Activated gamma-delta T cell treated with anti-CD3 and anti-CD28 coated beads, Interleukin-2, amount 50 U/mL, for 16 hours (primary cell): ENCODE measurements around the gene FOXP4.
A peak's percentile ranks its signal among the peaks of the same experiment; 100 is the strongest.
"Not testable (repeated sequence)": the region's sequence is repeated elsewhere in the genome, so short reads cannot be mapped to it uniquely, and the experiment has no call there.

Experiments
- DNase-seq: peaks from one replicate; pipeline ENCODE4 v3.0.0-alpha.2; 2020; ENCODE audit warnings: low read depth

FOXP4 gene

GRCh38 chr6:41599015-41599851, 53.1 kb downstream of the FOXP4 start:
- no peak for DNase-seq

DNA sequence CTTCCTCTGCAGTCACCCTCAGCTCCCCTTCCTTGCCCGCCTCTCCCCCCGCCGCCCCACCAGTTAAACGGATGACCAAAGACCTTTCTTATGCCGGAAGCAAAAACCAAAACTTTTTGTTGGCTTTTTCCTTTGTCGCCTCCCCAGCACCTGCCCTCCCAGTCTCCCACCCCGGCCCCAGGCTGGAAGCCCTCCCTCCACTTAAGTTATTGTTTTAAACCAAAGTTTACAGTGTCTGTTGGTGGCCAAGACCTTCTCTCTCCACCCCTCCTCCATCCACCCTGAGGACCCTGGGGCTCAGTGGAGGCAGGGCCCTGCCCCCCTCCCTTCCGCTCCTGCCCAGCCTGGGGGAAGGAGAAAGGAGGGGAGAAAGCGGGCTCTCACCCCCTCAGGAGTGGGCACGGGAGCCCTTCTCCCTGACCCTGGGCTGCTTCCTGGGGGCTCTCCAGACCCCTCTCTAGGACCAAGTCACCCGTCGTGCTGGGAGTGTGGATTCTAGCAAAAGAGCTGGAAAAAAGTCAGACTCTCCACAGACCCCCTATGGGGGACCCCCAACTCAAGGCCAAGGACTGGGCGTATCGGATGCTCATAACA, 53.8 kb downstream of the FOXP4 start:
- no peak for DNase-seq

GRCh38 chr6:41600499-41601247, 54.5 kb downstream of the FOXP4 start:
- no peak for DNase-seq

DNA sequence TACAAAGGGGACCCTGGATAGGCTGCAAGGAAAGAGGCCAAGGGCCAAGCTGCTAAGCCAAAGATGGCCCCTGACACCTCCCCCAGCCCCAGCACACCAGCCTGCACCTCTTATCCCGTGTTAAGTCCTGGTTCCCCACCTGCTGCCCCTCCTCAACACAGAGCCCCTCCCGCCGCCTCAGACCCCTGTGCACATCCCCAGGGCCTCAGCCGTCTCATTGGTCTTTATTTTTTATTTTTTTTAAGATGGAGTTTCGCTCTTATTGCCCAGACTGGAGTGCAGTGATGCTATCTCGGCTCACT, 55.0 kb downstream of the FOXP4 start:
- DNase-seq = no peak

- no peak for DNase-seq
Observed at GRCh38 chr6:41602422-41602743, 56.2 kb downstream of the FOXP4 start.

GRCh38 chr6:41602864-41603608, 56.9 kb downstream of the FOXP4 start:
- DNase-seq = peak; percentile 62

DNA sequence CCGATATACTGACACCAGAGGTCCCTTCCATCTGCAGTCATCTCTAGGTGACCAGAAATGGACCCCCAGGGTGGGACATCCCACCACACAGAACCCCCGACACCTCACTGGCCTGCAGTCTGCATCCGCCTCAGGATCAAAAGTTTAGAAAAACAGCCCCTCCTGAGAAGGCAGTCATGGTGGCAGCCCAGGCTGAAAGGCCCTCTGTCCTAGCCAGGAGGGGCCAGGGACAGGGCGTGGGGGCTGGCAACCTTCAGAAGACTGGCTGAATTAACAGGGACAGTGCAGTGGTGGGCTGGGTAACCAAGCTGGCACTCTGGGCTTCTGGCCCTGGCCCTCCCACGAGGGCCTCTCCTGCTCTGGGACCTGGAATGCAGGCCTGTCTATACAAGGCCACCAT, 57.8 kb downstream of the FOXP4 start:
- no peak for DNase-seq

DNA sequence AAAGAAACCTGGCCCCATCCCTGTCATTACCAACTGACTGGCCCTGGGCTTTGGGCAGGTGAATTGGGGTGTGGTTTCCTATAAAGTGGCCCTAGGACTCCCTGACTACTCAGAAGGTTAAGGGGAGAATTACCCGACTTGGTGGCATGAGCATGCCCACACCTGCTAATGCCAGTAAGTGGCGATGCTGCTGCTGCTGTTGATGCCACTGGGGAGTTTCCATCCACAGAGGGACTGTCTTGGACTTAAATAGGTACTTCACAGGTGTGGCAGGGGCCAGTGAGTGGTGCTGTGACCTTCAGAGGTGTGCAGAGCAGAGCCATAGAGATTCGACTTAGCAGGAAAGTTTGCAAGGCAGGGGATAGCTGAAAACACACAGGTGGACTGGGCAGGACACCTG, 59.5 kb downstream of the FOXP4 start:
- DNase-seq = no peak

GRCh38 chr6:41607036-41607435, 60.9 kb downstream of the FOXP4 start:
- no peak for DNase-seq

DNA sequence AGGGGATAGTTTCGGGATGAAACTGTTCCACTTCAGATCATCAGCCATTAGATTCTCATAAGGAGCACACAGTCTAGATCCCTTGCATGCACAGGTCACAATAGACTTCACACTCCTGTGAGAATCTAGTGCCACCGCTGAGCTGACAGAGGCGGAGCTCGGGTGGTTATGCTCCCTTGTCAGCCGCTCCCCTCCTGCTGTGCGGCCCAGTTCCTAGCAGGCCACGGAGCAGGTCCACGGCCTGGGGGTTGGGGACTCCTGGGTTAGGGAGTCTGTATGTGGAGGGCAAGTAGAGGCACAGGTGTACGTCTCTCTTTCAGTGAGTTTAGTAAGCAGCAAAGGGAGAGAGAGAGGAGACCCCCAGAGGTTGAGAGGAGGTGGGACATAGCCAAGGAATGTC, 61.6 kb downstream of the FOXP4 start:
- no peak for DNase-seq

- no peak for DNase-seq
Observed at GRCh38 chr6:41608443-41609151, 62.4 kb downstream of the FOXP4 start.

- no peak for DNase-seq
Observed at GRCh38 chr6:41614715-41615114, 68.5 kb downstream of the FOXP4 start.

DNA sequence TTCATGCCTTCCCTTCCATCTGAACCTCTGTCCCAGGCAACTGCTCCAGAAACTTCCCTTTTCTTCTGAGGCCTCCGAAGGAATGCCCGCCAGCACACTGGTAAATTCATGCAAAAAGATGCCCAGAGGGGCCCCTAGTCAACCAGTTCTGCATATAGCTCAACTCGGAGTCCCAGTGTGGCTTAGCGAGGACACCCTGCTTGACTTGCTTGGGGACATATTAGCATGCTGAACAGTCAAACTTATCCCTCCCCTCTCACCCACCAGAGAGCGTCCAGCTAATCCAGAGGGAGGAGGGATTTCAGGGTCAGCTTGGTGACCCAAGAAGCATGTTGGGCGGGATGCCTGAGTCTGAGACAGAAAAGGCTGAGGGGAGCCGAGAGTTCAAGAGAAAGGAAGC, 69.1 kb downstream of the FOXP4 start:
- DNase-seq = no peak

GRCh38 chr6:41618598-41618997, 72.4 kb downstream of the FOXP4 start:
- no peak for DNase-seq

GRCh38 chr6:41619193-41619592, 73.0 kb downstream of the FOXP4 start:
- not testable (repeated sequence) for DNase-seq

- no peak for DNase-seq
Observed at GRCh38 chr6:41621367-41621766, 75.2 kb downstream of the FOXP4 start.

DNA sequence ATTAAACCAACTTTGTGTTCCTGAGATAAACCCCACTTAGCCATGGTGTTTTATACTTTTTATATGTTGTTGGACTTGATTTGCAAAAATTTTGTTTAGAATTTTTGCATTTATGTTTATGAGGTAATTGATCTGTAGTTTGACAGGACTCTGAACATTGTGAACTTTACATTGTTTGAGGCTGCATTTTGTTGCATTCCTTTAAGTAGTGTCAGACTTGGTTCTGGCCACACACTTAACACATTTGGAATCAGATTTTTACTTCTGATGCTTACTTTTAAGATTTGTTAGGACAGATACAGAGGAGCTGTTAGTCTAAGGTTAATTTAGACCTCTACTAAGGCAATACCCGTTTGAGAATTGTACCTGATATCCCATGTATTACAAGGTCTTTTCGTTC, 75.6 kb downstream of the FOXP4 start:
- no peak for DNase-seq

- DNase-seq = no peak
Observed at GRCh38 chr6:41622206-41622988, 76.2 kb downstream of the FOXP4 start.

DNA sequence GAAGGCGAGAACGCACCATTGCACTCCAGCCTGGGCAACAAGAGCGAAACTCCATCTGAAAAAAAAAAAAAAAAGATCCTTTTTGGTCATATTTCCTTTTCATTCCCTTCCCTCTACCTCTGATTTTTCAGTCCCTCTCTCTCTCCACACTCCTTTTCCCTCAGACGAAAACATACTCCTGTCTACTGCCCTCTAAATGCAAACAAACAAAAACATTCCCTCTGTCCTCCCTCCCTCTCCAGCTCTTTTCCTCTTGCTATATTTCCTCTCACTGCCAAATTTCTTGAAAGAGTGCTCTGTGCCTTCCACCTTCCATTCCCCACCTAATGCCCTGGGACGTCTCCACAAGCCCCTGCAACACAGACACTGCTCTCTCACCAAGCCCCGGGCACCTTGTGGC, 77.1 kb downstream of the FOXP4 start:
- DNase-seq = no peak

DNA sequence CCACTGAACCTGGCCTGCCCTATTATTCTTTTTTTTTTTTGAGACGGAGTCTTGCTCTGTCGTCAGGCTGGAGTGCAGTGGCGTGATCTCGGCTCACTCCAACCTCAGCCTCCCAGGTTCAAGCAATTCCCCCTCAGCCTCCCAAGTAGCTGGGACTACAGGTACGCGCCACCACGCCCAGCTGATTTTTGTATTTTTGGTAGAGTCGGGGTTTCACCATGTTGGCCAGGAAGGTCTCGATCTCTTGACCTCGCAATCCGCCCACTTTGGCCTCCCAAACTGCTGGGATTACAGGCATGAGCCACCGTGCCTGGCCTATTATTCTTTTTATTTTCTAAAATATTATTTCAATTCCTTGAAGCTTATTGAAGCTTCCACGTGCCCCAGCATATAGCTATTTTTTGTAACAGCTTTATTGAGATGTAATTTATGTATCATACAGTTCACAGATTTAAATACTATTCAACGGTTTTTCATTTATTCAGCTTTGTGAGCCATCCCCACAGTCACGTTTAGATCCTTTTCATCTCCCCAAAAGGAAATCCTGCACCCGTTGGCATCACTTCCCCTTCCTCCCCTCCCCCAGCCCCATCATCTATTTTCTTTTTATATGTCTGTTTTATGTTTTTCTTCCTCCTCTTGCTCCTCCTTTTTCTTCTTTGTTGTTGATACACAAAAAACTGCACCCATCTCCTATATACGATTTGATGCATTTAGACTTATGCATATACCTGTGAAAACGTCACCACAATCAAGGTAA, 78.6 kb downstream of the FOXP4 start:
- no peak for DNase-seq

DNA sequence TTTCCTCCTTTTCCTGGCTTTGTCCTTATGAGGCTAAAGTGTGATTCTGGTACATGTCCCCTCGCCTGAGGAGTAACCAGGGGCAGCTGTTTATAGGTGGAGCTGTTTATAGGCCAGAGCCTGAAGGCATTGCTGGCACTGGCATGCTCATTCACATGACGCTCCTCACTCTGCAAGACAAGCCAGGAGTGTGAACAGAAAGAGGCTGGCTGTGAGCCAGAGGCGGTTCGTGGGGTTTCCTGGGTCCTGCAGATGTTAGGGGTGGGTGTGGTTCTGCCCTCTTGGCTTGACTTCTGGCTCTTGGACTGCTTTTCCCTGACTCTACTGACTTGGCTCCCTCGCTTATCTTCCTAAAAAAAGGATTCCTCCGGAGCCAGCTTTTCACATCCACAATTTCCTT, 79.3 kb downstream of the FOXP4 start:
- no peak for DNase-seq
